CD14-positive monocyte (primary cell): ENCODE data around the gene TSPEAR. TPM values are rescaled to one million over a fixed set of nuclear protein-coding genes. Genes with fewer than 3 reads are reported as not detected.

Experiments
- DNase-seq, 3 donors: peaks; one replicate each; pipeline ENCODE4 v3.0.0-alpha.2; 2011 to 2022
- H2AFZ ChIP-seq: 2 replicates; pipeline ENCODE4 v1.6.0; 2012; ENCODE audit warnings: mild to moderate bottlenecking, low read depth, low read length, inconsistent platforms; ENCODE audit not compliant: insufficient read depth, poor library complexity, severe bottlenecking
- H3K27ac ChIP-seq, 2 donors: 1 replicate in 1 of 2; 2 replicates in 1 of 2; pipeline ENCODE4 v1.5.1; 2012 to 2013; ENCODE audit warnings: low read length in 2 of 2, control low read depth in 1 of 2, inconsistent platforms in 1 of 2, low read depth in 1 of 2, mild to moderate bottlenecking in 1 of 2
- H3K27me3 ChIP-seq, 2 donors: one replicate each; pipeline versions ENCODE4 v1.6.0 to v1.6.1; 2011 to 2013; ENCODE audit warnings: low read length in 2 of 2; ENCODE audit not compliant: control insufficient read depth in 2 of 2, insufficient read depth in 2 of 2
- H3K36me3 ChIP-seq, 2 donors: replicated peaks in 1 of 2; 1 replicate in 1 of 2; 2 replicates in 1 of 2; pipeline versions ENCODE4 v1.5.1 to v1.6.1; 2012 to 2013; ENCODE audit warnings: low read length in 2 of 2, control low read depth in 1 of 2, inconsistent platforms in 1 of 2, mild to moderate bottlenecking in 1 of 2; ENCODE audit not compliant: insufficient read depth in 2 of 2, control insufficient read depth in 1 of 2
- H3K4me1 ChIP-seq, 2 donors: 1 replicate in 1 of 2; 2 replicates in 1 of 2; pipeline versions ENCODE4 v1.5.1 to v1.6.1; 2012 to 2013; ENCODE audit warnings: low read length in 2 of 2, control low read depth in 1 of 2, inconsistent platforms in 1 of 2, mild to moderate bottlenecking in 1 of 2, moderate library complexity in 1 of 2; ENCODE audit not compliant: insufficient read depth in 2 of 2, control insufficient read depth in 1 of 2
- H3K4me2 ChIP-seq: replicated peaks from 2 replicates; pipeline ENCODE3; 2012; ENCODE audit warnings: low read length, moderate library complexity, mild to moderate bottlenecking; ENCODE audit not compliant: poor library complexity, severe bottlenecking; ENCODE audit errors: extremely low read depth
- H3K4me3 ChIP-seq, 3 experiments: fragments of 200-600 bp in 1 of 3; sonication (generic) in 1 of 3; replicated peaks in 1 of 3; 1 replicate in 2 of 3; 2 replicates in 1 of 3; pipeline ENCODE4 v1.5.1; 2011 to 2013; ENCODE audit warnings: low read length in 3 of 3, mild to moderate bottlenecking in 3 of 3, control low read depth in 2 of 3, low read depth in 2 of 3, inconsistent platforms in 1 of 3, moderate library complexity in 1 of 3
- H3K79me2 ChIP-seq: 2 replicates; pipeline ENCODE4 v1.6.0; 2012; ENCODE audit warnings: mild to moderate bottlenecking, control low read depth, inconsistent platforms, low read length, moderate library complexity; ENCODE audit not compliant: insufficient read depth
- H3K9ac ChIP-seq: 2 replicates; pipeline ENCODE4 v1.6.0; 2017; ENCODE audit warnings: low read length, mild to moderate bottlenecking; ENCODE audit not compliant: insufficient read depth, poor library complexity, severe bottlenecking
- H3K9me3 ChIP-seq, 2 donors: replicated peaks in 1 of 2; 1 replicate in 1 of 2; 2 replicates in 1 of 2; pipeline versions ENCODE4 v1.5.1 to v1.6.1; 2012 to 2013; ENCODE audit warnings: low read length in 2 of 2, control low read depth in 1 of 2; ENCODE audit not compliant: control insufficient read depth in 1 of 2, insufficient read depth in 1 of 2
- H4K20me1 ChIP-seq: 2 replicates; pipeline ENCODE4 v1.6.0; 2012; ENCODE audit warnings: mild to moderate bottlenecking, low read length, control low read depth, moderate library complexity; ENCODE audit not compliant: insufficient read depth
- H3K27ac Mint-ChIP-seq, 7 donors: one replicate each; pipeline ENCODE4 v1.8.0; 2020; ENCODE audit warnings: mild to moderate bottlenecking in 7 of 7, mixed read lengths in 7 of 7, moderate library complexity in 6 of 7, inconsistent platforms in 2 of 7
- H3K27me3 Mint-ChIP-seq, 3 donors: one replicate each; pipeline ENCODE4 v1.8.0; 2021 to 2022; ENCODE audit warnings: low read depth in 3 of 3, mild to moderate bottlenecking in 3 of 3, mixed read lengths in 3 of 3, moderate library complexity in 3 of 3, inconsistent platforms in 1 of 3
- H3K36me3 Mint-ChIP-seq, 2 donors: one replicate each; pipeline ENCODE4 v1.8.0; 2020; ENCODE audit warnings: mixed read lengths in 2 of 2, inconsistent platforms in 1 of 2, mild to moderate bottlenecking in 1 of 2
- H3K4me1 Mint-ChIP-seq: one replicate; pipeline ENCODE4 v1.8.0; 2020; ENCODE audit warnings: mild to moderate bottlenecking, mixed read lengths
- H3K4me3 Mint-ChIP-seq, 2 donors: one replicate each; pipeline ENCODE4 v1.8.0; 2020; ENCODE audit warnings: mild to moderate bottlenecking in 2 of 2, mixed read lengths in 2 of 2, moderate library complexity in 1 of 2
- H3K9me3 Mint-ChIP-seq, 7 donors: one replicate each; pipeline ENCODE4 v1.8.0; 2020 to 2022; ENCODE audit warnings: mixed read lengths in 7 of 7, mild to moderate bottlenecking in 6 of 7, moderate library complexity in 6 of 7, inconsistent platforms in 2 of 7
- CTCF ChIP-seq: fragments of 200-600 bp; IDR thresholded peaks from one replicate; pipeline ENCODE4 v1.8.0; 2022; ENCODE audit warnings: antibody characterized with exemption, mild to moderate bottlenecking
- WGBS: methylation state at CpG from one replicate; pipeline ENCODE4 v1.1.5; 2013; ENCODE audit warnings: missing lambda C conversion rate; ENCODE audit not compliant: insufficient coverage; 5-methylcytosine and 5-hydroxymethylcytosine counted together
- intact Hi-C, 2 donors: fragments of 100-400 bp; cut with micrococcal nuclease; formaldehyde crosslinking; loops; one replicate each; pipeline versions ENCODE4 v1.15.0 to v1.15.1; 2023
- polyA plus RNA-seq, 3 donors: library from polyadenylated mRNA; depleted of rRNA in 1 of 3; unstranded in 2 of 3; stranded (reverse) in 1 of 3; fragments of 300-500 nt in 2 of 3; fragments of >200 nt in 1 of 3; fragmentation: Illumina TruSeq in 2 of 3; gene quantifications; 1 replicate in 2 of 3; 2 replicates in 1 of 3; pipeline ENCODE4 v1.2.3, GENCODE V29; 2012 to 2021

Gene TSPEAR
- polyA plus RNA-seq, 3 donors, result not detected

- H3K9me3 Mint-ChIP-seq, result peaks cover 0 to 4% (median 0%) of the 10 kb centered on the region in 7 donors
- Histone ChIP-seq H3K4me3 (no peak overlapping the region), H3K4me2 (no peak overlapping the region), H3K4me1 (no peaks in the 10 kb centered on the region), H3K27ac (no peak overlapping the region), H3K9ac (no peak overlapping the region), H3K36me3 (no peaks in the 10 kb centered on the region), H3K27me3 (no peaks in the 10 kb centered on the region), H3K9me3 (no peaks in the 10 kb centered on the region), H2AFZ (no peak overlapping the region), H4K20me1 (no peaks in the 10 kb centered on the region), H3K79me2 (no peaks in the 10 kb centered on the region)
- peaks cover 1% of the 10 kb centered on the region for H3K4me1 Mint-ChIP-seq
- DNase-seq, result no peak
- no peaks in the 10 kb centered on the region for H3K36me3 Mint-ChIP-seq
- no peak overlapping the region for H3K27ac Mint-ChIP-seq
- intact Hi-C loops, result no loop called here
- 91% methylated on average over 6 of the region's 7 CpGs for WGBS
- TF ChIP-seq CTCF, result no peak
- H3K4me3 Mint-ChIP-seq, result no peak overlapping the region
- H3K27me3 Mint-ChIP-seq, result peaks cover 0 to 17% (median 11%) of the 10 kb centered on the region in 3 donors
Measured at GRCh38 chr21:44535963-44536362, 175.4 kb downstream of the TSPEAR start.

GRCh38 chr21:44534688-44535087, 176.7 kb downstream of the TSPEAR start:
- Histone ChIP-seq H3K79me2 (no peaks in the 10 kb centered on the region), H3K9ac (no peak overlapping the region), H3K27me3 (no peaks in the 10 kb centered on the region), H3K4me3 (no peak overlapping the region), H3K9me3 (no peaks in the 10 kb centered on the region), H3K4me2 (no peak overlapping the region), H3K27ac (no peak overlapping the region), H3K36me3 (no peaks in the 10 kb centered on the region), H3K4me1 (no peaks in the 10 kb centered on the region), H2AFZ (no peak overlapping the region), H4K20me1 (no peaks in the 10 kb centered on the region)
- peak overlapping the region in 1 of 7 donors; percentile 34 for H3K27ac Mint-ChIP-seq
- no peaks in the 10 kb centered on the region for H3K36me3 Mint-ChIP-seq
- 96% methylated on average over 5 of the region's 6 CpGs for WGBS
- intact Hi-C loops, result no loop called here
- peaks cover 0 to 17% (median 11%) of the 10 kb centered on the region in 3 donors for H3K27me3 Mint-ChIP-seq
- H3K4me1 Mint-ChIP-seq, result no peaks in the 10 kb centered on the region
- peaks cover 0 to 4% (median 0%) of the 10 kb centered on the region in 7 donors for H3K9me3 Mint-ChIP-seq
- TF ChIP-seq CTCF, result no peak
- no peak overlapping the region for H3K4me3 Mint-ChIP-seq
- no peak for DNase-seq
